T-helper 1 cell treated with Interleukin-12 subunit alpha and Interleukin-12 subunit beta and Interleukin-4 antibody, amounts not matched to agents 30 ng/mL and 1 ng/mL, for 36 hours (primary cell): Measurements from ENCODE around the gene SLC12A3. TPM values are rescaled to one million over a fixed set of nuclear protein-coding genes. Genes with fewer than 3 reads are reported as not detected.

Source experiments
- intact Hi-C: fragments of 100-400 bp; cut with micrococcal nuclease; formaldehyde crosslinking; loops from one replicate; pipeline ENCODE4 v1.15.1; 2024
- total RNA-seq: library from RNA; stranded (reverse); gene quantifications from 2 replicates; pipeline ENCODE4 v1.2.3, GENCODE V29; 2022

SLC12A3 gene
- total RNA-seq, 1 donor from 2014 or later = not detected

DNA sequence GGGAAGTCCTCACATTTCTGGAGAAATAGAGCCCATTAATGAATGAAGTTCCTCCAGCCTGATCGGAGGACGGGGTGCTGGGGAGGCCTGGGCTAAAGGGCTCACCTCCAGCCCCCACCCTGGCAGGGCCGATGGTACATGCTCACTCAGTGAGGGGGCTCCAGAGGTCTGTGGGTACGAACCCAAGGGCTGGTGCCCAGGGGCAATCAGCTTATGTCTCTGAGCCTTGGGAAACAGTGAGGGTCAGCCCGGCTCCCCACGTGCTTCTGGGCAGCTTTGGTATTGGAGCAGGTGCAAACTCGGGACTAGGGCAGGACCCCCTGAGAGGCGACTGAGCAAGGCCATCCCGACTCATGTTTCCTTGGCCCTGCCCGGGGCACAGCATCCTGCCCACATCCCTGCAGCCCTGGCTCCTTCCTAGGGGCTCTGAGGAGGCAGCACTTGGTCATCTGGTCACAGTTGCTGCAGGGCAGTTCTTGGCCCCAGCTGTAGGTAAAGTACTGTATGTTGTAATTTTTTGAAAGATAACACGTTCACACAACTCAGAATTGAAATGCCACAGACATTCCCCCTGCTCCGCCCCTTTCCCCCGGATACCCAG is 95.8 kb downstream of the SLC12A3 start:
- intact Hi-C loops = no loop called here

DNA sequence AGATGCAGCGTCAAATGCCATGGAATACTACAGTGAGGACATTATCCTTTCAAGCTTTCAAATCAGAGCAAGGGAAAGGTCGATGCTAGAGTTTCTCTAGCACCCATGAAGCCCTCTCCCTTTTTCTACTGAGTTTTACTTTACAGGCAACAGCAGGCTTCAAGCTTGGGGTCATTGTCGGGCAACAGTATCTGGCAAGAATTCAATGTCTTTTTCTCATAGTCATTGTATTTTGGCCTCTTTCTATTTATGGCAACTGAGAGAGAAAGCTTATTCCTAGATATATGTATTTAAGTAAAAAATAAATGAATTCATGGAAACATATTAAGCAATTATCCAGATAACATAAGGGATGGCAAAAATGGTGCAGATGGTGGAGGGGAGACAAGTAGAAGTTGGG is 96.4 kb downstream of the SLC12A3 start:
- intact Hi-C loops = no loop called here

DNA sequence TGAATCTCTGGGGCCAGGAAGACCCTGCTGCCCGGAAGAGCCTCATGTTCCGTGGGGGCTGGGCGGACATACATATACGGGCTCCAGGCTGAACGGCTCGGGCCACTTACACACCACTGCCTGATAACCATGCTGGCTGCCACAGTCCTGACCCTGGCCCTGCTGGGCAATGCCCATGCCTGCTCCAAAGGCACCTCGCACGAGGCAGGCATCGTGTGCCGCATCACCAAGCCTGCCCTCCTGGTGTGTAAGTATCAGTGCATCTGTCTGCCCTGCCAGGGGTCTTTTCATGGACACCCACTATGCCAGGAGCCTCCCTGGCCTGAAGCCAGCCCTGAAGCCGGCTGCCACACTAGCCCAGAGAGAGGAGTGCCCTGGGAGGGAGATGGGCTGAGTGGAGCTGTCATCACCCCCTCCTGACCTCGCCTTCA is 96.9 kb downstream of the SLC12A3 start, which contains the start of gene CETP:
CETP (plus strand) TSS at position 100 of the 431 bp plus-strand sequence; CDS start at position 130, 30 bp downstream.
- intact Hi-C loops = no loop called here

DNA sequence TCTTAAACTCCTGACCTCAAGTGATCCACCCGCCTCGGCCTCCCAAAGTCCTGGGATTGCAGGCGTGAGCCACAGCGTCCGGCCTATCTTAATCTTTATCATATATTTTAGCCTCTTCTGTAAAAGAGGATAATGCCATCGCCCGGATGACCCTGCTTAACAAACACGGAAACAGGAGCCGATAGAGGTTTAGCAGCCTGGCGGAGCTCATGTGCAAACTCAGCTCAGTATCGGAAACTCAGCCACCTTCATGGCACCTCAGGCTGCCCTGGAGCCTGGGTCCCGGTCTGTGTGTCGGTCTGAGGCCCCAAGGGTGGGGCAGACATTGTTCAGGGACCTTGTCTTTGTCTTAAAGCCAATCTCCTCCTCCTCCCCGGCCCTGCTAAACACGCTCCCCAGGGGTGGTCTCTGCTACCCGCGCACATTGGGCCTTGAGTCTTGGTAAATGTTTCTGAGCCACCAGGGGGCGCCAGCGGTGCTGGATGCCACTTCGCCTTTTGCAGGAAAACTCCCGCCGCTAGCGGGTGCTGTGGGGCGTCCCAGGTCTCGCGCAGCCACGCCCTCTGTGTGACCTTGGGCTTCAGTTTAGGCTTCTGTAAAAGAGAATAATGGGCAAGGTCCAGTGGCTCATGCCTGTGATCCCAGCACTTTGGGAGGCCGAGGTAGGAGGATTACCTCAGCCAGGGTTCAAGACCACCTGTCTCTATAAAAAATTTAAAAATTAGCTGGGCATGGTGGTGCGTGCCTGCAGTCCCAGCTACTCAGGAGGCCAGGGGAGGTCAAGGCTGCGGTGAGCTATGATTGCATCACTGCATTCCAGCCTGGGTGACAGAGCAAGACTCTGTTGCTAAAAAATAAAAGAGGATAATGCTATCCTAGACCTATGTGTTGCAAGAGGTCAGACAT is 99.5 kb downstream of the SLC12A3 start:
- intact Hi-C loops = loop anchor here (1.0 to 2.0 kb wide), 6 partner anchors 25 to 204 kb away; partner anchors contain the start of gene NLRC5

Other genes with a start within 250 kb of the SLC12A3 start
- gene MT1E, start 239.4 kb upstream of the SLC12A3 start, total RNA-seq = 152 and 159 TPM in 2 replicates
- not detected in 2 replicates for gene MT1M, start 232.5 kb upstream of the SLC12A3 start, total RNA-seq
- gene MT1A, start 226.5 kb upstream of the SLC12A3 start, total RNA-seq = 1.0 TPM in 1 of 2 replicates, not detected in the other
- not detected in 2 replicates for gene MT1B, start 213.3 kb upstream of the SLC12A3 start, total RNA-seq
- 21.9 and 25.2 TPM in 2 replicates for gene MT1F, start 207.2 kb upstream of the SLC12A3 start, total RNA-seq
- gene MT1G, start 197.1 kb upstream of the SLC12A3 start, total RNA-seq = 24.1 and 28.8 TPM in 2 replicates
- 2.8 and 4.9 TPM in 2 replicates for gene MT1H, start 195.4 kb upstream of the SLC12A3 start, total RNA-seq
- 69.0 and 74.7 TPM in 2 replicates for gene MT1X, start 182.7 kb upstream of the SLC12A3 start, total RNA-seq
- 102 and 107 TPM in 2 replicates for gene NUP93, start 135.1 kb upstream of the SLC12A3 start, total RNA-seq
- 194 and 216 TPM in 2 replicates for gene HERPUD1, start 66.9 kb downstream of the SLC12A3 start, total RNA-seq
- not detected in 2 replicates for gene CETP, start 96.7 kb downstream of the SLC12A3 start, total RNA-seq
- 385 and 398 TPM in 2 replicates for gene NLRC5, start 124.3 kb downstream of the SLC12A3 start, total RNA-seq
- gene CPNE2, start 227.4 kb downstream of the SLC12A3 start, total RNA-seq = 5.8 and 6.6 TPM in 2 replicates